ENCODE results near the gene HOXC5.

GRCh38 chr12:54039417-54040147 is 6.7 kb downstream of the HOXC5 start:
- TF ChIP-seq CTCF (IDR thresholded peaks at IDR 0.05) (no peak), POLR2A (IDR thresholded peaks at IDR 0.05) (no peak), EP300 (IDR thresholded peaks at IDR 0.05) (peak in 1 of 2 donors; percentile 22)
